Panc1 (cell line): ENCODE measurements around the gene RNF148. TPM values are rescaled to one million over a fixed set of nuclear protein-coding genes. Genes with fewer than 3 reads are reported as not detected.

ENCODE experiments used
- ATAC-seq: fragments of 200-7000 bp; cut with Tn5 transposase; 2 replicates; pipeline ENCODE4 v1.9.1; 2020; ENCODE audit warnings: mild to moderate bottlenecking, moderate library complexity
- BruUV-seq: library from RNA; stranded (reverse); fragments of 400-500 nt; replicated peaks from 2 replicates; lab custom pipeline; 2021; lab: Mats Ljungman, UMichigan
- CTCF ChIA-PET: fragments of 300-600 bp; sonication (Branson Sonifier 250); formaldehyde crosslinking; loops from one replicate; lab custom pipeline; 2022; ENCODE audit warnings: antibody characterized with exemption; lab: Charles Lee
- POLR2A ChIA-PET: fragments of 300-600 bp; sonication (Branson Sonifier 250); formaldehyde crosslinking; loops from one replicate; lab custom pipeline; 2022; ENCODE audit warnings: antibody characterized with exemption; lab: Charles Lee
- DNase-seq: peaks from one replicate; pipeline ENCODE4 v3.0.0-alpha.2; 2010; ENCODE audit warnings: low read depth, low spot score
- H3K27ac ChIP-seq: 2 replicates; pipeline ENCODE4 v1.5.1; 2011; ENCODE audit warnings: mild to moderate bottlenecking, low read length, inconsistent platforms
- H3K27me3 ChIP-seq: fragments of 200-500 bp; sonication (Bioruptor generic); 2 replicates; pipeline ENCODE4 v1.6.0; 2014; ENCODE audit warnings: low read length, inconsistent platforms; ENCODE audit not compliant: control insufficient read depth, insufficient read depth
- H3K36me3 ChIP-seq: fragments of 200-500 bp; sonication (Bioruptor generic); 2 replicates; pipeline ENCODE4 v1.5.1; 2014; ENCODE audit warnings: inconsistent platforms, mild to moderate bottlenecking, low read length, moderate library complexity; ENCODE audit not compliant: control insufficient read depth, insufficient read depth
- H3K4me1 ChIP-seq: 2 replicates; pipeline ENCODE4 v1.5.1; 2011; ENCODE audit warnings: inconsistent platforms, mild to moderate bottlenecking, low read length, moderate library complexity; ENCODE audit not compliant: control insufficient read depth, insufficient read depth
- H3K4me3 ChIP-seq, 2 experiments: 2 replicates each; pipeline ENCODE4 v1.5.1; 2011 to 2012; ENCODE audit warnings: low read depth in 2 of 2, low read length in 2 of 2, mild to moderate bottlenecking in 2 of 2, inconsistent platforms in 1 of 2, moderate library complexity in 1 of 2
- H3K9me3 ChIP-seq: fragments of 200-500 bp; sonication (Bioruptor generic); 2 replicates; pipeline ENCODE4 v1.5.1; 2014; ENCODE audit warnings: low read depth, mild to moderate bottlenecking, inconsistent platforms, low read length, moderate library complexity; ENCODE audit not compliant: control insufficient read depth, insufficient read depth
- POLR2AphosphoS5 ChIP-seq: IDR thresholded peaks from 2 replicates; pipeline ENCODE4 v1.6.1; 2012; ENCODE audit warnings: mild to moderate bottlenecking, low read depth, low read length, moderate library complexity
- SIN3A ChIP-seq: IDR thresholded peaks from 2 replicates; pipeline ENCODE4 v1.6.1; 2012; ENCODE audit warnings: low read depth, mild to moderate bottlenecking, low read length, moderate library complexity, borderline replicate concordance; ENCODE audit not compliant: insufficient read depth
- TCF7L2 ChIP-seq: IDR thresholded peaks from 2 replicates; pipeline ENCODE4 v1.6.1; 2011; ENCODE audit warnings: mild to moderate bottlenecking, low read depth, low read length, inconsistent platforms
- in situ Hi-C: cut with HindIII; loops from 2 replicates; pipeline ENCODE4 v1.10.0; 2016; ENCODE audit warnings: low sequenced_read_pairs, low pct_unique_long_range_greater_than_20kb
- intact Hi-C: fragments of 100-400 bp; cut with micrococcal nuclease; formaldehyde crosslinking; loops from one replicate; pipeline ENCODE4 v1.10.0; 2022; ENCODE audit not compliant: unreplicated experiment
- total RNA-seq: library from RNA; stranded (reverse); gene quantifications from one replicate; pipeline ENCODE4 v1.2.1, GENCODE V29; 2021; ENCODE audit not compliant: unreplicated experiment
- TF ChIP-seq, protein P1 (sequence below): fragments of 450-650 bp; IDR thresholded peaks from 2 replicates; pipeline ENCODE4 v1.5.1; 2017; ENCODE audit warnings: mild to moderate bottlenecking
- TF ChIP-seq, protein P2 (sequence below), 2 experiments: IDR thresholded peaks; 2 replicates each; pipeline ENCODE4 v1.6.1; 2011 to 2012; ENCODE audit warnings: low read depth in 2 of 2, control low read depth in 1 of 2, low read length in 1 of 2, mild to moderate bottlenecking in 1 of 2, moderate library complexity in 1 of 2; ENCODE audit not compliant: insufficient read depth in 1 of 2

The RNF148 gene
- total RNA-seq, 1 experiment from 2014 or later = not detected

DNA sequence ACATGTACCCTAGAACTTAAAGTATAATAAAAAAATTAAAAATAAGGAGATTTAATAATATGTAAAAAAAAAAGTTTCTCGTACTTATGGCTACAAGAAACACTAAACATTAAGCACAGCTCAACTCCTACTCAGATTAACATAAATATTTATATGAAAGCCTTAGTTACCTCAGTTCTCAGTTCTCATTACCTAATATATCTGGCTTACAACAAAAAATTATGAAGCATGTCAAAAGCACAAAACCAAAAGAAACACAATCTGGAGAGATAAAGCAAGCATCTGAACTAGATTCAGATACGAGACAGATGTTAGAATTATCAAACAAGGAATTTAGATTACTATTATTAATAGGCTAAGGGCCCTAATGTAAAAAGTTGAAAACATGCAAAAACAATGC is 43.9 kb downstream of the RNF148 start:
- ATAC-seq (no peak), DNase-seq (no peak)
- Histone ChIP-seq H3K4me1 (no peaks in the 10 kb centered on the region), H3K36me3 (no peaks in the 10 kb centered on the region), H3K27me3 (no peaks in the 10 kb centered on the region), H3K9me3 (no peaks in the 10 kb centered on the region), H3K27ac (no peak overlapping the region), H3K4me3 (no peak overlapping the region)
- intact Hi-C loops (no loop called here), in situ Hi-C loops (no loop called here)
- BruUV-seq = no TSS peak
- POLR2A ChIA-PET = no interaction called here
- CTCF ChIA-PET = no interaction called here
- no peak for TF ChIP-seq POLR2AphosphoS5
- TF ChIP-seq, protein P1, sequence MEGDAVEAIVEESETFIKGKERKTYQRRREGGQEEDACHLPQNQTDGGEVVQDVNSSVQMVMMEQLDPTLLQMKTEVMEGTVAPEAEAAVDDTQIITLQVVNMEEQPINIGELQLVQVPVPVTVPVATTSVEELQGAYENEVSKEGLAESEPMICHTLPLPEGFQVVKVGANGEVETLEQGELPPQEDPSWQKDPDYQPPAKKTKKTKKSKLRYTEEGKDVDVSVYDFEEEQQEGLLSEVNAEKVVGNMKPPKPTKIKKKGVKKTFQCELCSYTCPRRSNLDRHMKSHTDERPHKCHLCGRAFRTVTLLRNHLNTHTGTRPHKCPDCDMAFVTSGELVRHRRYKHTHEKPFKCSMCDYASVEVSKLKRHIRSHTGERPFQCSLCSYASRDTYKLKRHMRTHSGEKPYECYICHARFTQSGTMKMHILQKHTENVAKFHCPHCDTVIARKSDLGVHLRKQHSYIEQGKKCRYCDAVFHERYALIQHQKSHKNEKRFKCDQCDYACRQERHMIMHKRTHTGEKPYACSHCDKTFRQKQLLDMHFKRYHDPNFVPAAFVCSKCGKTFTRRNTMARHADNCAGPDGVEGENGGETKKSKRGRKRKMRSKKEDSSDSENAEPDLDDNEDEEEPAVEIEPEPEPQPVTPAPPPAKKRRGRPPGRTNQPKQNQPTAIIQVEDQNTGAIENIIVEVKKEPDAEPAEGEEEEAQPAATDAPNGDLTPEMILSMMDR = no peak

DNA sequence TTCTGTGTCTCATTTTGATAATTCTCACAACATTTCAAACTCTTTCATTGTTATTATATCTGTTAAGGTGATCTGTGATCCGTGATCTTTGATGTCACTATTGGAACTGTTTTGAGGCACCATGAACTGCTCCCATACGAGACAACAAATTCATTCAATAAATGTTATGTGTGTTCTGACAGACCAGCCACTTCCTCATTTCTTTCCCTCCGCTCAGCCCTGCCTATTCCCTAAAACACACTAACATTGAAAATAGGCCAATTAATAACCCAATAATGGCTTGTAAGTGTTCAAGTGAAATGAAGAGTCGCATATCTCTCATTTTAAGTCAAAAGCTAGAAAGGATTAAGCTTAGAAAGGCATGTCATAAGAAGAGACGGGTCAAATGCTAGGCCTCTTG is 49.0 kb downstream of the RNF148 start:
- in situ Hi-C loops (no loop called here), intact Hi-C loops (no loop called here)
- TF ChIP-seq SIN3A (no peak), POLR2AphosphoS5 (no peak), TCF7L2 (no peak)
- TF ChIP-seq, protein P1 = no peak
- TF ChIP-seq, protein P2, sequence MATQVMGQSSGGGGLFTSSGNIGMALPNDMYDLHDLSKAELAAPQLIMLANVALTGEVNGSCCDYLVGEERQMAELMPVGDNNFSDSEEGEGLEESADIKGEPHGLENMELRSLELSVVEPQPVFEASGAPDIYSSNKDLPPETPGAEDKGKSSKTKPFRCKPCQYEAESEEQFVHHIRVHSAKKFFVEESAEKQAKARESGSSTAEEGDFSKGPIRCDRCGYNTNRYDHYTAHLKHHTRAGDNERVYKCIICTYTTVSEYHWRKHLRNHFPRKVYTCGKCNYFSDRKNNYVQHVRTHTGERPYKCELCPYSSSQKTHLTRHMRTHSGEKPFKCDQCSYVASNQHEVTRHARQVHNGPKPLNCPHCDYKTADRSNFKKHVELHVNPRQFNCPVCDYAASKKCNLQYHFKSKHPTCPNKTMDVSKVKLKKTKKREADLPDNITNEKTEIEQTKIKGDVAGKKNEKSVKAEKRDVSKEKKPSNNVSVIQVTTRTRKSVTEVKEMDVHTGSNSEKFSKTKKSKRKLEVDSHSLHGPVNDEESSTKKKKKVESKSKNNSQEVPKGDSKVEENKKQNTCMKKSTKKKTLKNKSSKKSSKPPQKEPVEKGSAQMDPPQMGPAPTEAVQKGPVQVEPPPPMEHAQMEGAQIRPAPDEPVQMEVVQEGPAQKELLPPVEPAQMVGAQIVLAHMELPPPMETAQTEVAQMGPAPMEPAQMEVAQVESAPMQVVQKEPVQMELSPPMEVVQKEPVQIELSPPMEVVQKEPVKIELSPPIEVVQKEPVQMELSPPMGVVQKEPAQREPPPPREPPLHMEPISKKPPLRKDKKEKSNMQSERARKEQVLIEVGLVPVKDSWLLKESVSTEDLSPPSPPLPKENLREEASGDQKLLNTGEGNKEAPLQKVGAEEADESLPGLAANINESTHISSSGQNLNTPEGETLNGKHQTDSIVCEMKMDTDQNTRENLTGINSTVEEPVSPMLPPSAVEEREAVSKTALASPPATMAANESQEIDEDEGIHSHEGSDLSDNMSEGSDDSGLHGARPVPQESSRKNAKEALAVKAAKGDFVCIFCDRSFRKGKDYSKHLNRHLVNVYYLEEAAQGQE (IDR thresholded peaks at IDR 0.05; ENCODE audit: insufficient read depth in 1 of 2, low read depth in 2 of 2, low read length in 1 of 2) = no peak
- no peak for ATAC-seq
- DNase-seq = no peak
- Histone ChIP-seq H3K27me3 (no peaks in the 10 kb centered on the region), H3K27ac (no peak overlapping the region), H3K36me3 (no peaks in the 10 kb centered on the region), H3K4me3 (no peak overlapping the region), H3K9me3 (no peaks in the 10 kb centered on the region), H3K4me1 (no peaks in the 10 kb centered on the region)
- no TSS peak for BruUV-seq
- ChIA-PET POLR2A (no interaction called here), CTCF (no interaction called here)

DNA sequence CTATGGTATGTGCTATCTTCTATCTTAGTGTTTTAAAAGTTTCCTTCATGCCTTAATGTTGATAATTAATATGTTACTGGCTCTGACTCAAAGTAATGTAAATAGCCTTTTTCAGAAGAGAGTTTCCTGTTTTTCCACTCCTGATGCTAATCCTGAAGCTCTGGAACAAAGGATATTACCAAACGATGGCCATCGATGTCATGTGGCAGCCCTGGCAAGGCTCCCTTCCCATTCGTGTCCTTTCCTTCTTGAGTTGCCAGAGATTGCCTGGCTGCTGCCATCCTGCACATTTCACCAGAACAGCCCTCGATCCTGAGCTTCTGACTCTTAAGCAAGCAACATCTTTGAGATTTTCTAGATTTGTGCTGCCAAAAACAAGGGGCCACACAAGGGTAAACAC is 49.8 kb downstream of the RNF148 start:
- no TSS peak for BruUV-seq
- intact Hi-C loops = no loop called here
- H3K27me3 ChIP-seq = no peaks in the 10 kb centered on the region
- no peaks in the 10 kb centered on the region for H3K4me1 ChIP-seq
- ATAC-seq = no peak
- DNase-seq = no peak
- no peaks in the 10 kb centered on the region for H3K36me3 ChIP-seq
- in situ Hi-C loops = no loop called here
- CTCF ChIA-PET = no interaction called here
- no peaks in the 10 kb centered on the region for H3K9me3 ChIP-seq
- H3K4me3 ChIP-seq = no peak overlapping the region
- no peak overlapping the region for H3K27ac ChIP-seq
- TF ChIP-seq, protein P1 = no peak
- TF ChIP-seq, protein P2 (IDR thresholded peaks at IDR 0.05; ENCODE audit: insufficient read depth in 1 of 2, low read depth in 2 of 2, low read length in 1 of 2) = no peak
- TF ChIP-seq SIN3A (no peak), TCF7L2 (no peak), POLR2AphosphoS5 (no peak)
- POLR2A ChIA-PET = no interaction called here
